IPS DF 4.7 (cell line): Measurements from ENCODE around the gene JAG1.
"Not testable (repeated sequence)": the region's sequence is repeated elsewhere in the genome, so short reads cannot be mapped to it uniquely, and the experiment has no call there.

Experiments
- DNase-seq: peaks from one replicate; pipeline ENCODE4 v3.0.0-alpha.2; 2013; ENCODE audit warnings: low spot score; ENCODE audit errors: extremely low read depth

JAG1 gene

DNA sequence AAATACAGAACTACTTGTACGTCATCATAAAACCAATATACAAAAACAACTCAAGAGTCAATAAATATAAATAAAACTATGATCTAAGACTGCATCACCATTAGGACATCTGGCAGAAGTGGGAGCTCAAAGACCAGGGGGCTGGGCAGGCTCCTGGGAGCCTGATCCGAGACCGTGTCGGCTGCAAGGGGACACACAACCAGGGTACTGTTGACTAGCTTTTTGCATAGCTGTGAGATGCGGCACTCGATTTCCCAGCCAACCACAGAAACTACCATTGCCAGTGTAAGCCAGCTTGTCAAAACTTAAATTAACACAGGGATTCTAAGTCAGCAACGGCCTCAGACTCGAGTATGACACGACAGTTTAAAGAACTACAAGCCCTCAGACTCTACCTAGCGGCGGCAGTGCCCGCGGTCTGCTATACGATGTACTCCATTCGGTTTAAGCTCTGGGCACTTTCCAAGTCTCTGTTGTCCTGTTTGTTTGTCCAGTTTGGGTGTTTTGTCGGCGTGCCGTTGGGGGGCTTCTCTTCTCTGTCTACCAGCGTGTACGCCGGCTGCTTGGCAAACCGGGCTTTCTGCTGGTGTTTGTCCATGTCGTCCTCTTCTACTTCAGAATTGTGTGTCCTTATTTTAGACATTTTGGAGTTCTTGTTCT is 34.6 kb downstream of the JAG1 start:
- DNase-seq: no peak

DNA sequence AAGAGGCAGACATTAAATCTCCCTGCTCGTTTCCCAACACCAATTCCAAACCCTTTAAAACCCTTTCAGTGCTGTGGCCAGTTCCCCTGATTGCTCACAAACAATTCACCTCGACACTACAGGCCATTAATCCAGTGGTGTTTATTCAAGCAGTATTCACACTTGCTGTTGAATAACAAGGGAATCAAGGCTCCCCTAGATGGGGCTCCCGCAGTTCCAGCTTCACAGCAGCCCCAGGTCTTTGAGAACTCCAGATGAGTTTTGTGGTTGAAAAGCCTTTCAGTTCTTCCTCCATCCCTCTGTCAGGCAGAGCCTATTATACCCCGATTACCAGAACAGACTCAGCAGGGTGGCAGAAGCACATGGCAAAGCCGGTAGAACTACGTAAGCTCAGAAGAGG is 36.2 kb downstream of the JAG1 start:
- DNase-seq: peak; percentile 84

DNA sequence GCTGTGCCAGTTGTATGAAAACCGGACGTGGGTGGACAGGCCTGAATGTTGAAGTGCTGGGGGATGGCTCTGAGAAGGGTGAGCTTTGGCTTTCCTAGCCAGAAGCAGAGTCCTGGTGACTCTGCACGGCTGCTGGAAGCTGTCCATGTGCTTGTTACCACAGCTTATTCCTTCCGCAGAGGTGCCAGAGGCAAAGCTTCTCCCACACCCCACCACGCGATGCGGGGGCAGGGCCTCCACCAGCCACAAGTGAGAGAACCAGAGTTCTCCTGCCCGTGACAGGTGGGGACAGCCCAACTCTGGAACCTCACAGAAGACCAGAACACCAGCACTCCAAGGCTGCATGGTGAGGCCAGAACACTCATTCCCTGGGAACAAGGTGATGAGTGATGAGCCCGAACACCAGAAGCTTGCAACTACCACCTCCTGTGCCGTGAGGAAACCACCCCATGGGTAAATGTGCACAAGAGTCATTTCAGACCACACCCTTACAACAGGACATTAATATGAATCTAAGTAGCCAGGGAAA is 36.7 kb downstream of the JAG1 start:
- no peak for DNase-seq

DNA sequence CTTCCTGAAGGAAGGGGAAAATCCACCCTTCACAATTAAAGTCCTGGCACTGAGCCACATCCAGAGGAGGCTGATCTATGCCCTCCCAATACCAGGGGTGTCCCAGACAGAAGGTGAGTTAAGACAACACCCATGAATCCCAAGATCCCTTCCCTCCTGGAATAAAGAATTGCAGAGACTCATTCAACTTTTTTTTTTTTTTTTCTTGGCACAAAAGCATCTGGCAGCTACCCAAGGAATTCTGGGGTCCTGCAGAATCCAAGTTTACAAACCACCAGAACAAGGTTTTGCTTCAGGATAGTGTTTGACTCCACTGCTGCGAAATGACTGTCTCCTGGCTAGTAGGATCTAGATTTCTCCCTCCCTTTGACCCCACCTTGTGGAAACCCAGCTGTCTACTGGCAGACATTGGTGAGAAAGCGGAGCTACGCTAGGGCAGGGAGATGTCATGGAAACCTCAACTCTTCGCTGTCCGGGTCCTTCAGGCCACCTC is 37.4 kb downstream of the JAG1 start:
- no peak for DNase-seq

DNA sequence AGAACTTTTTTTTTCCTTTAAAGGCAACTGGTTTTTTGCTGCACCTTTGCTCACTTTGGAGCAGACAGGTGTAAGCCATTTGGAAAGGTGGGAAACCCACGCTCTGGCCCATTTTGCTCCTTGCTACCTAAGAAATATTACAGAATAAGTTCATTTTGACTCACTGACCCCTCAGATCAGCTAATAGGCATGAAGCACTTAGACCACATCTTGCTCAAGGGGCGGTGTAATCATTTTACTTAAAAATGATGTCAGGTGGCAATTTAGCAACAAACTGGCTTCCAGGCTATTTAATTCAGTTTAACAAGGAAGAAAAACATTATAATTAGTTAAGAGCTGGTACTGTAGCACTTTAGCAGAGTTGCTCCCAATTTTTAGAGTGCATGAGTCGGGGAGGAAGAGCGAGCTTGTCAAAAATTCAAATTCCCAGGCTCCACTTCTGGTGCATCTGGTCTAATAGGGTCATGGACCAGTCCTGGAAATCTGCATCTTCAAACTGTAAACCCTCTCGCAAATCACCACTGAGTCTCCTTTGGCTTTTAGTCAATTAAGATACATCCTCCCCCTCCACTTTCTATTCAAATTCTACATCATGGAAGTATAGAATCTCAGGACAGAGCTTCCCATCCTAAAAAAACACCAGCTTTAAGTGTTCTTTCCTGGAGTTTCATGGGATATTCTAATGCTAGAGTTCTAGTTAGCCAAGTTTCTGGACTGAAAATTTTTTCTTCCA is 38.2 kb downstream of the JAG1 start:
- DNase-seq: no peak

DNA sequence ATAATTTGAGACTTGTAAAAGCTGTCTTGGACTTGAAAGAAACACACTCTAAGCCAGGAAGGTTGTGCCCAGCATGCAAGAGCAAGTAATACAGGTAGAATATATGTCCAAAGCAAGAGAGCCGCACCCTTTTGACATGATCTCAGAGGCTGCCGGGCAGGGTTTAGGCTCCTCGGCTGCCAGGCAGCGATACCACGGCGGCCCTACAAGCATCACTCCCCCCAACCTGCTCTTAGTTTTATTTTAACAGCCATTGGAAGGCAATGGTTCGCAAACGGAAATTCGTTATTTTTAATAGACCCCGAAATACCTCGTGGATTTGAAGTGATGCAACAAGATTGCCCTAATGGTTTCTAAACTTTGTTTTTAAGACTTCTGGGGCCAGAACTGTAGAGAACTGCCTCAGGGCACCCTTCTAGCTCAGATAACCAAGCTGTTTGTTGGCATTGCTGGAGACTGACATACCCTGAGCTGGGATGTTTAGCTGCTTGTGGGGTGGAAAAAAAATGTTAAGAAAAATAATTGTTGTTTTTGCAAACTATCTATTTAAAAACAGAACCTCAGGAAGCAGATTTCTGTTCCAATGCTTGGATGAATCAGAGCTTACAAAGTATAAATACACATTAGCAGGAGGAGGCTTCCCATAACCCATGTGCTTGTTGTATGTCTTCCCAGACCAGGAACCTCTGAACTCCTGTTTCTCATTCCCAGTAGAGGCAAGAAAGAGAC is 39.0 kb downstream of the JAG1 start:
- DNase-seq: no peak

DNA sequence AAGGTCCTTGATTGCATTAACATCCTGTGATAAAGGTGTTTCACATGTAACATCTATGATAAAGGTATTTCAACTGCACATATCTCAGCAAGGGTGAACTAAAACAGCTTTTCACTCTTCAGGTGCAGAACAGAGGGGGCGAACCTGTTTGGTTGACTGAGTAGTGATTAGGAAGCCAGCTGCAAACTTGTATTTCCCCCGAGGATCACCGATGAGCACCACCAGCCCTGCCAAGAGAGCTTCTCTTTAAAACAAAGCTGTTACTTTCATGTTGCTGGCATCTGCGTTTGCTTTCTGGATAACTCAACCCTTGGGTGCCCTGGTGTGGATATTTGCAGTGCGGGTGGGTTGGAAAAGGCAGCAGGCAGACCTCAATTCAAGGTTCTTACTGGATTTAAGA is 39.6 kb downstream of the JAG1 start:
- no peak for DNase-seq

DNA sequence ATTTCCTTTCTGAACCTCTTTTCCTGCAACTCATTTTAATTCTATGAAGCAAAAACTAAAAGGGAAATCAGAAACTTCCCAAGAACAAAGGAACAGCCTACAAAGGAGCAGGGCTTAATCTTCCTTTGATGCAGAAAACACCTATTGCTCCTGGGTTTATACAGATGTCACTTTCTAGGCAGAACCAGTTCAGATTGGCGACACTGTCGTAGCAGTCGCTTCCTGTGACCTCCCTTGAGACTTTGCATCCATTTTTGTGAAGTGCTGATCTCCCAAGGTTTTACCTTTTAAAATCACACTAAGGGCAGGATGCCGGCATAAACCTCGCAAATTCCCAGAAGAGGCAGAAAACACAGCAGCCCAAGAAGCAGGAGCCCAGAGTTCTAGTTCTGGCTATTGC is 40.1 kb downstream of the JAG1 start:
- no peak for DNase-seq

DNA sequence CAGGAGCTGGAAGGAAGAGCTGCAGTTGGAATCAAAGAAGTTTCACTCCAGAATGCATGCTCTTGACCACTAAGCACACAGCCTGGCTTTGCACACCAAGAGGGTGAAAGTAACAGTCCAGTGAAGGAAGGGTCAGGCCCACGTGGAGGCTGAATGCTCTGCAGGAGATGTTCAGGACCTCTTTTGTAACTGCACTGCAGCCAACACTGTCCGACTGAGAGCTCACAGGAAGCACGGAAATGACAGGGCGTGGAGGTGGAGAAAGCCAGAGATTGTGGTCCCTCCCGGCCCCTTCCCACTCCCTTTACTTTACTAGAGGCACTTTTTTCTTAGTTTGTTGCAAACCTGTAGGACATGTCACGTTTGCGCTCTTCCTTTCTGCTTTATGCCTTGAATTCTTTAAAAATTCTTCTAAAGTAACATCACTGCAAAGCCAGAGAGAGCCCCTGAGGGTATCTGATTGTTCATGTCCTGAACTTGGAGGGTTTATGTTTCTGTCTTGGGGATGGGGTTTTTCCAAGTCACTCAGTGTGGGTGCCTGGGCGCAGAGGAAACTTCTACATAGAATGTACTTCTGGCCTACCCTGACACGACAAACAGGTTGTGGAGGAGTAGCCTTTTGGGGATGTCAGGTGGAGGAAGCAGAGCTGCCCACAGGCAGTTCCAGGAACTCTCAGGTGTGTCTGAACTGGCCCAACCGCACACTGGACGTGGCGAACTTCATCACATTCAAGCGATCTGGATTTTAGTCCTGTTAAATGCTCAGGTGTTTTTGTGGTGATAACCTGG is 40.9 kb downstream of the JAG1 start:
- DNase-seq: no peak

DNA sequence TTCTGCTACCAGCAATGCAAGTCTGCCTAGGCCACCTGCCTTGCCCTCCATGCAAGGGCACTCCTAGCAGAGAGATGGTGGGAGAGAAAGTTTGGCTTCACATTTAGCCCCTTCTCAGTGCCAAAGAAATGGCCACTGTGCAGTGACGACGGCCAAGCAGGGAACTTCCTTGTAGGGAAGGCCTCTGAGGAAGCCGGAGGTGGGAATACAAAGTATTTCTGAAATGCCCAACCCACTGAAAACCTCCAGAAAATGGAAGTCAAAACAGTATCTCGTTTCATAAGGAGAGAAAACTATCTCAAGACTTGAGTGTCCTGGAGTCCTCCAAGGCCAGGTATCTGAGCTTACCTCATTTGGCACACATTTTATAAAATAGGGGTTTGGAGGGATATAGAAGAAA is 42.7 kb downstream of the JAG1 start:
- DNase-seq: no peak

DNA sequence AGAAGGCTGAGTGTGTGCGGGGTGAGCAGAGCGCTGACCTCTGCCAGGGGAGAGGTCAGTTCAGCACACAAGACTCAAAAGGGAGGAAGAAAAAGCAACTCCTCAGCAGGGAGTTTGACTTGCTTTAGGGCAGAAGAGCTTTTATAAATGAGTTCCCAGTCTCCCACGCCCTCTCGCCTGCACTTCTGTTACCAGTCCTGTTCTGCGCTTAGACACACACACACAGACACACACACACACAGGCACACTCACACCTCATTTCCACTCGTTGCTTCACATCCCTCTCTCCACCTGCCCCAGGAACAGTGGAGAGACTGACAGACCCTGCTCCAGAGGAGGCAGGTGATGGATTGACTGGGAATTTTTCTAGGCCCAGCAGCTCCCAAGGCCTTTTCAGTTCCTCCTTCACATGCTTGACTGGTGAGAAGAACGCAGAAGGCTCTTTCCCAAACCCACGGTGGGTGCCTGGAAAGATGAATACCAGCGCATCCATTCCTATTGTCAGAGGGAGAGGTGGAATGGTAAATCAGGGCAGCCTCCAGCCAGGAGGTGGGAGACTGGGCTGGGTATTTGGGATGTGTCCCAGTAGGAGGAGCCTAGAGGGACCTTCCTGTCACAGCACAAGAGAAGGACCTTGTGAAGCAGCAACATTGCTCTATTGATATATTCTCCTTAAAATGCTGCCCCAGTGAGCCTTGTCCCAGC is 43.7 kb downstream of the JAG1 start:
- DNase-seq: no peak

DNA sequence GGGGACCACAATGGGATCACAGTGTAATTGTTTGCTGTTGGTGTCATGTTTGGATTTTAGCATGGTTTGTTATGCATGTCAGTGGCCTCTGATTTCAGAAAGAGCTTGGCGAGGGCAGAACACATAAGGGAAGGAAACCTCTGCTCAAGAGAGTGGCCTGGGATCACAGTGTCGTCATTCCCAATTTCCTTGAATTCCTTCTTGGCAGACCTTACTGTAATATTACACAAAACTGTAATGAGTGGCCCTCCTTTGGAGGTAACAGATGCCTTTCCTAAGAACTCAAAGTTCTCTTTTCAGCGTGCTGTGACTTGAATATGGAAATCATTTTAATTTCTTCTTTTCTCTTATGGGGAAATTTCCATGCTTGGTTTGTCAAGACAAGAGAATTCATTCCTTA is 46.9 kb downstream of the JAG1 start:
- no peak for DNase-seq

DNA sequence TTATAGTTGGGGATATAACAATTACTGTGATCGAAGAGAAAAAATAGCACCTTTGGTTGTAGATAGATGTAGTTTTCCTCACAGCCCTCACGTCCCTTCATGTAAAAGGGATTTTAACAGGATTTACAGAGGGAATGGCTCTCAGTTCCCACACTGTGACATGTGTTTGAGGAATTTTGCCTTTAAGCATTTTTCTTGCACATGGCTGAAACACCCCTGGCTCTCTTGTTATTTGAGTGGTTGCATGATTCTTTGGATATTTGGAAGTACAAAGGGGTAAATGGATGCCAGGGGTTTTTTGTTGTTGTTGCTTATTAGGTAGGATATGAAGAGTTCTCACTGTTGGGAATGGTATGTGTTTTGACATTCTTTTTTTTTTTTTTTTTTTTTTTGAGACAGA is 48.2 kb downstream of the JAG1 start:
- no peak for DNase-seq

DNA sequence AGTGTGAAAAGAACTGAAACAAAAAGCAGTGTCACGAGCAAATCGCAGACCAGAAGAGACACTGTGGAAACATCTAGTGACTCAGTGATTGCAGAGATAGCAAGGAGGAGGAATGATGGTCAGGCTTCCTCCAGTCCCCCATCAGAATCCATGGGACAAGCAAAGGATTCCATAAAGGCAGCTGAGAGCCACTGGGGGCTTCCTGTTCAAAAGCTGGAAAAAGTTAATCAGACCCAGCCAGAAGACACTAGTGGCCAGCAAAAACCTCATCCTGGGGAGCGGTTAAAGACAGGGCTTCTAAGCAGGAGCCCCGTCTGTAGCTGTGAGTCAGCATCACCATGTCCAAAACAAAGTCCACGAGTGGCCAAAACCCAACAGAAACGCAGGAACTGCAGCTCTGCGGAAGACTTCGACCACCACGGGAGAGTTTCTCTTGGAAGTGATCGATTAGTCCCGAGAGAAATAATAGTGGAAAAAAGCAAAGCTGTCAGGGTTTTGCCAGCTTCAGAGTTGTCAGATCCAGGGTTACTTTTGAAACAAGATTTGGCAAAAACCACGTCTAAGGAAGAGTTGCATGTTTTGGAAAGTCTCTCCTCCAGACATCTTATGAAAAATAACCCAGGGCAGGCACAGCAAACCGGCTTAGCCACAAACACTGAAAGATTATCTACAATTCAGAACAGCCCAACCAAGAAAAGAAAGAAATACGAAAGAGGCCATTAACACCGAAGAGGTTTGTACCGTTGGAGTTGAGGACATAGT is 51.0 kb downstream of the JAG1 start:
- DNase-seq: no peak

DNA sequence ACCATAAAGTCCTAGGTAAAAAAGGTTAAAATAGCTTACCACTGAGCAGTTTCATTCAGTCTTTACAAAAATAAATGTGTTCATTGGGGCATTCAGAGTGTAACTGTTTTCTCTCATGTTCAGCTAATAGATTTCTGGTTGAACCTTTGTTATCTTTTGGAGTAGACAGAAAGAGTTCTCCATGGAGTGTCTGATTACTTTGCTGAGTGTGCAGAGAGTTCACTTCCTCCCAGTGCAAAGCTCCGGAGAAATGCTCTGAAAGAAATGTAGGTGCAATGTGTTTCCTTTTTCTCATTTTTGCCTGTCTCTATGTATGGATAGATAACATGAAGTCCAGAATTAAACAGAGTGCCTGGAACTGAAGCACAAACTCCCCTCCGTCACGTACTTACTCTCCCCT is 52.6 kb downstream of the JAG1 start:
- DNase-seq: no peak

DNA sequence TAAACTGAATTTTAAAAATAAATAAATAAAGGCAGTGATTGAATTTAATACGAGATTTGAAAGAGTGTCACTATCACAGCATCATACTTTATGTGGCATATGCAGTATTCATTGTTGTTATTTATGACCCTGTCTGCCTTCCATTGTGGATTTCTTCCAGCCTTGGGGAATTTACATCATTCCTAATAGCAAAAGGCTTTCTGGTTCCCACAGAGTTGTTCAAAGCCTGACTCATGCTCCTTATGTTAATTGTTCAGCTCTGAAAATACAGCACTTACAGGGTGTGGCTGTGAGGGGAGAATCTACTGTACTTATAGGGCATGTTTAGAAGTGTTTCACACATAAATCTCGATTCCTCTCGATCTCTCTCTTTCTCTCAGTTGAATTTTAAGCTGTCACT is 54.4 kb downstream of the JAG1 start:
- no peak for DNase-seq

DNA sequence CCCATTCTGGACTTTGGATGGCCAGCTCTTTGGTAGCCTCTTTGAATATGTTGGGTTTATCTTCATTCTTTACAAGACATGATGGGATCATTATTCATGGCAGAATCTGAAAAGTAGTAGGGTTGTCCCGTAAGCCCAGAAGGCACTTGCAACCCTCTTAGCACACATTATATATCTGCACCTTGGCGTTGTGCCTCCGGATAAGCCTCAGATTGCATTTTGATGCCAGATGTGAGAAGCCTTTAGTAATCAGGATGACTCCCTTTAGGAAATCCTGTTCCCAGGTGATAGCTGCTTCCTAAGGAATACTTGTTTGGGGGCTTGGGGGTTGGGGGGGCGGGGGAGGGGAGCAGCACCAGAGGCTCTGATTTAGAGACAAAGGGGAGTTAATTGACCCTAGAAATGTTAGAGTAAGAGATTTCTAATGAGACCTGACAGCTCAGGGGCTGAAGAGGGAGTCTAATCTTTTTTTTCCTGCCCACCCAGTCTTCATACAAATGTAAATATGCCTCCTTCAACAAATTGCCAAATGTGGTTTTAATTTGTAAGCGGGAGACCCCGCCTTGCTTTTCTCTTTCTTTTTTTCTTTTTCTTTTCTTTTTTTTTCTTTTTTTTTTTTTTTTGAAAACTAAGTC is 55.1 kb downstream of the JAG1 start:
- no peak for DNase-seq

DNA sequence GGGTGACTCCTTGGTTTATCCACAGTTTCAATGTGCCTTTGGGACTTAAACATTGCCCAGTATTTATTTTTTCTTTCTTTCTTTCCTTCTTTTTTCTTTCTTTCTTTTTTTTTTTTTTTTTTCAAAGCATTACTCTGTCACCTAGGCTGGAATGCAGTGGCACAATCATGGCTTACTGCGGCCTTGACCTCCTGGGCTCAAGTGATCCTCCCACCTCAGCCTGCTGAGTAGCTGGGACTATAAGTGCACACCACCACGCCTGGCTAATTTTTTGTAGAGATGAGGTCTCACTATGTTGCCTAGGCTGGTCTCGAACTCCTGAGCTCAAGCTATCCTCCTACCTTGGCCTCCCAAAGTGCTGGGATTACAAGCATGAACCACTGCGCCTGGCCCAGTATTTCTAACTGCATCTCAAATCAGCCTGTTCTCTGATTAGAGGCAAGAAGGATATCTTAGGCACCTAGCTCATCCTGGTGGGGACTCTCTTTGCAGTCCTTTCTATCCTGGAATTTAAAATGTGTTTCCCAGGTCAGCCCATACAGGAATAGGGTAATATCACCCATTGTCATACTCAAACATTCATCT is 56.2 kb downstream of the JAG1 start:
- not testable (repeated sequence) for DNase-seq

DNA sequence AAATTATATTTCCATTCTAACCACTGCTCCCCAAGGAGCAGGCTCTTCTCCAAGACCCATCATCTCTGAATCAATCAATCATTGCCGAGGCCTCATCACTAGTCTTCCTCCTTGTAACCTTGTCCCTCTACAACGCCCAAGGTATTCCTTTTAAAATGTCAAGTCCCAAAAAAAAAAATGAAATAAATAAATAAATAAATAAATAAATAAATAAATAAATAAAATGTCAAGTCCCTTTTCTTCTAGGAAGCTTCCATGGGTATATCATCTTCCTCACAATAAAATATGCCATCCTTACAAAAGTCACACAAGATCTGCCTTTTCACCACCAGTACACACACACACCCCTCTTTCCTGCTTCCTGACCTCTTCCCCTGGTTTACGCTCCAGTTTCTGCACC is 57.6 kb downstream of the JAG1 start:
- no peak for DNase-seq
